ENCODE data around the gene NDUFB10.
A peak's percentile ranks its signal among the peaks of the same experiment; 100 is the strongest.
"Not testable (repeated sequence)": the region's sequence is repeated elsewhere in the genome, so short reads cannot be mapped to it uniquely, and the experiment has no call there.

Gene NDUFB10

GRCh38 chr16:1926271-1926670, 33.1 kb upstream of the NDUFB10 start:
- DNase-seq: no peak

- DNase-seq: peak; percentile 27
Observed at GRCh38 chr16:1929105-1929504, 30.2 kb upstream of the NDUFB10 start.

DNA sequence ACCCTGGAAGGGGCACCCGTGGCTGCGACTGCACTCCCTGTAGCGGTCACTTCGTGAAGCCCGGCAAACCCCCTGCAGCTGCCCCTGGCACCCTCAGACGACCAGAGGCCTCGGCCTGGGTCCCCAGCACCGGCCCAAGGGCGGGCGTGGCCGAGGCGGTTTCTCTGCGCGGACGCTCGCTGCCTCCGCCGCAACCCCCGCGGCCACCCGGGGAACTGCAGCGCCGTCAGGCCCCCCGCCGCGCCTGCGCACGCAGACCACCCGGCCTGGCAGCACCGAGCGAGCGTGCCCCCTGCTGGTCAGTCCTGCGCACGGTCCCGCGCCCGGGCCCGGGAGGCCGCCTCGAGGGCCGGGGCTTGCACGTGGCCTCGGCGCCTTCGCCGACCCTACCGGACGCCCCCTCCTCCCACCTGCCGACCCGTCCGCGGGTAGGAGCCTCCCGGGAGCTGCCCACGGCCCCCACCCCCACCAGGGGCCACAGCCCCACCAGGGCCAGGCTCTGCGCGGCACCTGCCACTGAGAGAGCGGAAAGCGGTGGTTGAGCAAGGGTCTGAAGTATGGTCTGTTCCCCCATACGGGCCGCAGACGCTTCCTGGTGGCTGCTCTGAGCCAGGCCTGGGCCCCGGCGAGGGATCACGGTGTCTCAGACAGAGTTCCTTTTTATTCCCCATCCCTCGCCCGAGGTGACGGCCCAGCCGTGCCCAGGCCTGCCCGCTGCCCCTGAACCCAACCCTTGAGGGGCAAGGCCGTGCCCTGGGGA, 29.6 kb upstream of the NDUFB10 start:
- peak; percentile 76 for DNase-seq

GRCh38 chr16:1930338-1930720, 29.0 kb upstream of the NDUFB10 start:
- DNase-seq: no peak

GRCh38 chr16:1932050-1933028, 27.0 kb upstream of the NDUFB10 start:
- DNase-seq: no peak

DNA sequence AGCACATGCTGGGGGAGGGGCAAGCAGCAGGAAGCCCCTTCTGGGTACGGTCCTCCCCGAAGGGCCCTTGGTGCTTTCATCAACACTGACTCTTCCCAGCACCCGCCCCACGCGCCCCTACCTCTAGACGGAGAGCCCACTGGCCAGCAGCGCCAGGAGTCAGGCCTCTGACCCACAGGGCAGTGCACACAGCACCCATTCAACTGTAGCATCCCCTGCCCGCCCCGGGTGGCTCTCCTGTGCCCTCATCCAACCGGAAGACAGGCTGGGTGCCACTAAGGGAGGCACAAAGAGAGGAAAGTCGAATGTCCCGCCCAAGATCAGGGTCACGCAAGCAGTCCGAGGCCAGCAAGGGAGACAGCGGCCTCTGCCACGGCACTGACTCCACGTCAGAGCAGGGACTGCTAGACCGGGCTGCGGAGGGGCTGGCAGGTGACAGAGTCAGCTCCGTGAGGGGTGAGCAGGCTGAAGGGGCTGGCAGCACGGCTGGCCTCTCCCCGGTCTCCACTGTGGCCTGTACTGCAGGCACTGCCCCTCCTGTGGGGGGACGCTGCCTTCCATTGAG, 26.2 kb upstream of the NDUFB10 start:
- no peak for DNase-seq

- no peak for DNase-seq
Observed at GRCh38 chr16:1936945-1937479, 22.3 kb upstream of the NDUFB10 start.

DNA sequence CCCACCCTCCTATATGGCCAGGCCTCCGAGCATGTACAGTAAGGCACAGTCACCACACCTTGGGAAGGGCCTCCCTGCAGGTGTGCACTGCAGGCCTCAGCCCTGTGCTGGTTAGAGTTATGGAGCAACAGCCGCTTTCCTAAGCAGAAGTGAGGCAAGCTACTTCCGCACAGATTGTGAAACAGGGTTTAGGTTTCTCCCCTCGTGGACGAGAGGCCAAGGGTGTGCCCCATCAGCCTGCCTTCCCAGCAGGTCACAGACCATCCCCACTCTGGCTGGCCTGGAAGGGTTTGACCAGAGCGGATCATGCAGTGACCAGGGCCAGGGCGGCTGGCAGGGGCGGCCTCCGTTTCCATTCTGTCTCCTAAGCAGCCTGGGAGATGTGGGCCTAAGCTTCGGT, 21.0 kb upstream of the NDUFB10 start:
- DNase-seq: no peak

GRCh38 chr16:1938910-1939309, 20.4 kb upstream of the NDUFB10 start:
- no peak for DNase-seq

- not testable (repeated sequence) for DNase-seq
Observed at GRCh38 chr16:1939833-1940232, 19.5 kb upstream of the NDUFB10 start.

DNA sequence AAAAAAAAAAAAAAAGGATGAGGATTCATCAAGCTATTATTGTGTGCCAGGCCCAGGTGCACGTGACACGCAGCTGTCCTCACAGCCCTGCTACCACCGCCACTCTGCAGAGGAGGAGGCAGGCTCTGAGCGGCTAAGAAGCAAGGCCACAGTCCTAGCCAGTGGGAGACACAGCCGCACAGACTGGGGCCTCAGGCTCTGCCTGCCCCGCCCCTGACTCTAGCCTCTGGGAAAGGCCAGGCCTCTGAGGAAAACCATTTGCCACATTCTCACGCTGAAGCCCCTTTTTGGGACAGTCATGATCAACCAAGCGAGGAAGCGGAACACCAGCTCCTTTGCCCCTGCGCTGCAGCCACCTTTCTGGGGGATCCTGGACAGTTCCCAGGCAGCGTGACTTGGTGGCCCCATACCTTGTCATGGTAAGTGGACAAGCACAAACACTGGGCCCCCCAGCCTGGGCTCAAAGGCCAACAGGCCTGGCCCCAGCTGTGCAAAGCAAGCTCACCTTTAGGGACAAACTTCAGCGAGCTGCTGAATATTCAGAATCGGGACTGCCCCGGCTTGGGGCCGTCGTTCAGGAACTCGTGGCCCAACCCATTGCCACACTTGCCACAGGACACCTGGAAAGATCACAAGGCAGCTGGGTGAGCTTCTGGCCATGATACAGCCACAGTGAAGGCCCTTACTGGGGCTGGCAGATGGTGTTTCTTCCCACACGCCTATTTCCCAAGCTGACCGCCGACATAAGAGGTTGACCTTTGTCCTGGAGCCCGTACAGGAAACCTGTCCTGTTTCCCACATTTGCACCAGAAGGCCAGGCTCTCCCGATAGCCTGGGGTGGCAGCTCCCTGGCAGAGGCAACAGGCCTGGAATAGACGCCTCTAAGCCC, 18.8 kb upstream of the NDUFB10 start:
- no peak for DNase-seq

DNA sequence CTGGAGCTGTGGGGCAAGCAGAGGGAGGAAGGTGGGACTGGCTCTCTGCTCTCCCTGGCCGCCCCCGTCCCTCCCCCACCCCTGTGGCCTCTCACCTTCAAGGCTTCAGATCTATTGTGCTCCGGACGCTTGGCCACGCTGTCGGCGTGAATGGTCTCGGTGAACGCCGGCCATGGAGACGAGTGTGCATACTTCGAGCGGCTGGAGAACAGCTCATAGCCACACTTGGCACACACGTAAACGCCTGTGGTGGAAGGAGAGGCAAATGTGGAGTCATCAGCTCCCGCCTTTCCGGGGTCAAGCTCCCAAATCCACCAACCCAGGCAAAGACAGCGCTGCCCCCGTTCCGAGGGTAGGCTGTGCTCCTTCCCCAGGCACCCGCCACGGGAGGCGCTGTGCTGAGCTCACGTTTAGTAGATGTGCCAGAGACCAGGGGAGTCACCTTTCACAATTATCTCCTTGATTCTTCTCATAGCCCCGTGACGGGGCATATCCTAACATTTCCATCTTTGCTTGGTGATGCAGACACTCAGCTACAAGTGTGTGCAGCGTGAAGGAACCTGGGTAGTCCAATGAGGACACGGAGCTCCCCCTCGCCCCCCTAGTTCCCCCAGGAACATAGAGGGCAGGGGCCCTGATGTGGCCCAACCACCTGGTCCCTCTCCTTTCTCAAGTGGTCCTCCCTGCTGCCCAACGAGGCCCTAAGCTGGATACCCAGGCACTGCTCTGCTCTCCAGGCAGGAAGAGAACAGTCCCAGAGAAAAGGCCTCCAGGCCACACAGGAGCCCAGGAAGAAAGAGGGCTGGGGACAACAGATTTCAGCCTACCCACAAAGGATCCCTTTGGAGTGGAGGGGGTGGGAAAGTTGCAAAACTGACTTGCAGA, 17.9 kb upstream of the NDUFB10 start:
- DNase-seq: no peak

- no peak for DNase-seq
Observed at GRCh38 chr16:1942047-1942809, 17.1 kb upstream of the NDUFB10 start.

DNA sequence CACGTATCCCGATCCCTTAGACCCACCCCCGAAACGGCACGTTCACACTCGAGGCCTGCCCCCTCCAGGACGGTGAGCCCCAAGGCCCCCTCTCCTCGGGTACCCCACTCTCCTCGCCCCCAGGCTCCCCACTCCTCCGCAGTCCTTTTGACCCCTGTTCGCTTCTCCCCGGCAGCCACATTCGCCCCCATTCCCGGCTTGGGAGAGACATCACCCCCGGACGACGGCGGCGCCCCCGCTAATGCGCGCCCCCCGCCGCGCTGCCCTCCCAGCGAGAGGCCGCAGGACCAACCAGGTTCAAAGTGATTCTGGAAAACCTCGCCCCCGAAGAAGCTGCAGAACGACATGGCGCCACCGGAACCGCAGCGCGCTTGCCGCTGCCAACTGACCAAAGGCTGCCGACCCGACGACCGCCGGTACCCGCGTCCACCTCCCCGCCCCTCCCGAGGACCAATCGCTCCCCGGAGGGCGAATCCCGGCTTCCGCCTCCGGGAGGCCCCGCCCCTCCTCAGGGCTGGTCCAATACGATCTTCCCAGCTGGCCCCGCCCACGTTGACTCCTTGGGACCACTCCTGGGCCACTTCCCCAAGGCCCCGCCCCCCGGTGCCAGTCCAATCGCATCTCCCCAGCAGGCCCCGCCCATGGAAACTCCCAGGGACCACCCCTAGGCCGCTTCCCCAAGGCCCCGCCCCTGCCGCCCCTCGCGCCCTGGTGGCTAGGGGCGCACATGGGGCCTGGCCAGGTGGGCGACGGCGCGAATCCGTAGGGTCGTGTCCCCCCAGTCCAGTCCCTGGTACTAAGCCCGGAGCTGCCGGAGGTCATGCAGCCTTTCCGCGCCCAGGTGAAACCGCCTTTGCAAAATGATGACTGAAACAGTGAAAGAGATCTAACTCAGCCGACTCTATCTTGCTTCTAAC, 16.3 kb upstream of the NDUFB10 start, which contains the start of gene MSRB1:
Gene MSRB1 (minus strand): TSS at position 390 of the 917 bp plus-strand sequence. CDS start 43 bp downstream, at position 347.
- peak; percentile 95 for DNase-seq

GRCh38 chr16:1944612-1945199, 14.6 kb upstream of the NDUFB10 start:
- no peak for DNase-seq

- no peak for DNase-seq
Observed at GRCh38 chr16:1945559-1946391, 13.6 kb upstream of the NDUFB10 start.

GRCh38 chr16:1946495-1947368, 12.6 kb upstream of the NDUFB10 start:
- DNase-seq: no peak
